T-helper 22 cell (primary cell): Measurements from ENCODE around the gene MBP.

Experiments used
- DNase-seq: peaks from one replicate; pipeline ENCODE4 v3.0.0-alpha.2; 2020; ENCODE audit warnings: low read depth

The MBP gene

GRCh38 chr18:76943542-76944339, 188.8 kb downstream of the MBP start:
- no peak for DNase-seq

- DNase-seq, result no peak
Measured at GRCh38 chr18:76941284-76941683, 191.3 kb downstream of the MBP start.

DNA sequence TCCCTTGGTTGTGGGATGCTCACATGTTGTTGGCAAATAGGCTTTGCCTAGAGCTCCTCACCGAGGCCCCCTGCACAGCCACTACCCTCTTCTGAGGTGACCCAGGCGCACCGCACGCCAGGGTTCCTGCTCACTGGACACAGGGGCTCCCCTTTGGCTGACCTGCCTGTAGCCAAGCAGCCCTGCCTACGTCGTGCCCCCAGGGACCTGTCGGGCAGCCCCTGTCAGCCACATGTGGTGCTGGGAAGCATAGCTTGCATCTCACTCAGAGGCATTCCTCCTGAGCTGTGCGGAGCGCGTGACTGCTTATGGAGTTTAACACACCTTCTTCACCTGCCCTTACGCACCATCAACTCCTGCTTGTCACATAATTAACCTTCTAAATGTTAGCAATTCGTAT, 194.0 kb downstream of the MBP start:
- DNase-seq, result no peak

DNA sequence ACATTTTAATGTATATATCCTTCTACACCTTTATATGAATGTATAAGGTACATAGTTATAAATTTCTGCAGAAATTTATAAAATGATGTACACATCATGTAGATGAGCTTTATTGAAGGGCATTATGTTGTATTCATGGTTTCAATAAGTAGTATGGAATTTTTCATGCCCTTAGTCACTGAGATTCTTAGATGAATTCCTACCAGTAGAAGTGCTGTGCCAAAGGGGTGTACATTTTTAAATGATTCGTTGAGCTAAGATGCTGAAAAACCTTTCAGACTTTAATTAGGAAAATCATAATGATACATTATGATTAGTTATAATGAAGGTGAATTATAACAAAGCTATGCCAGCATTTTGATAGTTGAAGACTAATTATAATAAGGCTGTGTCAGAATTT, 195.0 kb downstream of the MBP start:
- no peak for DNase-seq

DNA sequence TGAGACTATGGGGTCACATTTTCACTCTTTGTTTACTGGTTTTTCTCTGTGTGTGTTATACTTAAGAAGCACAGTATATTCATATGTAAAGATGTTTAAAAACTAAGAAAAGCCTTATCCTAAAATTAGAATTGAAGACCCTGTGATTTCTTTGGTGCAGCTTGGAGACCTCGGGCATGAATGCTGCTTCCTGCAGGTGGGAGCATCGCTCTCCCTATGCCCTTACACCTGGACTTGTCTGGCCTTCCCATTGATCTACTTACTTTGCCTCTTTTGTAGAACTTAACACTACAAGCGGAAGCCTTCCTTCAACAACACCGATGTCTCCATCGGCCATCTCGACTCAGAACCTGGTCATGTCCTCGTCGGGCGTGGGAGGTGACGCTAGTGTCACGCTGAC, 195.7 kb downstream of the MBP start:
- no peak for DNase-seq

DNA sequence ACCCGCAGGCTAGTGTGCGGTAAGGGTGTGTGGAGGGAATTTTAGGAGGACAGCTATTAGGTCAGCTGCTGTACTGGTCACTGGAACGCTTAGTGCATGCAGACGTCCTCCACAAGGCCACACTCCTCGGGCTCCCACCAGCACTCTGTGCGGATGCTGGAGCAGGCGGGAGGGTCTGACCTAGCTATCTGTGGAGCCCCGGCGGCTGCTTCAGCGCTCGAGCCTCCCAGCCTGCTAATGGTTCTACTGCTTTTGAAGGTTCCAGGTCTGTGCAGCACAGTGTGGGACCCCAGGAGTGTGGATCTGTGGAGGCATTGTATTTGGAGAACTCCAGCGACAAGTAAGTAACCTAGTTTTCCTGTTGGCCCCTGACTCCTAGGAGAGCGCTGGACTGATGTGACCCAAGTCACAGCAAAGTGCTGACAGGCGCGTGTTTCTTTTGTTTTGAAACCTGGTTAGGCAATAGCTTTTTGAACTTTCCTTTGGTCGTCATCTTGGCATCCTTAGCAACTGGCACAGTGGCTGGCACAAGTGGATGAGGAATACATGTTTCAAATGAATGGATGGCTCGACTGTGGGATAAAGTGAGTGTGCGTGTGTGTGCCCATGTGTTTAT, 196.8 kb downstream of the MBP start:
- no peak for DNase-seq

GRCh38 chr18:76932026-76932819, 200.4 kb downstream of the MBP start:
- no peak for DNase-seq

DNA sequence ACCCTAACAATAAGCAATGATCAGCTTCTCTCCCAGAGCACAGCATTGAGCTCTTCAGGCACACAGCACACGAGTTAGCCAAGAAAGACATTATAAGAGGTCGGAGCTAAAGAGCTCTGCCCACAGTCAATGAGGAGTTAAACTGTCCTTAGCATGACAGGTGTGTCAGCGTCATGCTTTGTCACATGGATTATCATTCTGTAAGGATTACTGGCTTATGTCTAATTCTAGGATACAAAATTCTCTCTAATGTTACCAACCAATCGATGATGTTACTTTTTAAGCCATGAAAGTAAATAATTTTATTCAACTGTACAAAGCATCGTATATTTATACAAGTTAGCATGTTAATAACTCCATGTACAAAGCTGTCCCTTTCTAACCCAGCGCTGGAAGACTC, 201.4 kb downstream of the MBP start:
- no peak for DNase-seq
